Superior temporal gyrus (tissue), 1 donor: Measurements from ENCODE around the gene PLPPR5.
"Not testable (repeated sequence)": the region's sequence is repeated elsewhere in the genome, so short reads cannot be mapped to it uniquely, and the experiment has no call there.

Experiments used
- DNase-seq: peaks from one replicate; pipeline ENCODE4 v3.0.0-alpha.2; 2016; ENCODE audit errors: extremely low spot score

Gene PLPPR5, protein sequence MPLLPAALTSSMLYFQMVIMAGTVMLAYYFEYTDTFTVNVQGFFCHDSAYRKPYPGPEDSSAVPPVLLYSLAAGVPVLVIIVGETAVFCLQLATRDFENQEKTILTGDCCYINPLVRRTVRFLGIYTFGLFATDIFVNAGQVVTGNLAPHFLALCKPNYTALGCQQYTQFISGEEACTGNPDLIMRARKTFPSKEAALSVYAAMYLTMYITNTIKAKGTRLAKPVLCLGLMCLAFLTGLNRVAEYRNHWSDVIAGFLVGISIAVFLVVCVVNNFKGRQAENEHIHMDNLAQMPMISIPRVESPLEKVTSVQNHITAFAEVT

DNA sequence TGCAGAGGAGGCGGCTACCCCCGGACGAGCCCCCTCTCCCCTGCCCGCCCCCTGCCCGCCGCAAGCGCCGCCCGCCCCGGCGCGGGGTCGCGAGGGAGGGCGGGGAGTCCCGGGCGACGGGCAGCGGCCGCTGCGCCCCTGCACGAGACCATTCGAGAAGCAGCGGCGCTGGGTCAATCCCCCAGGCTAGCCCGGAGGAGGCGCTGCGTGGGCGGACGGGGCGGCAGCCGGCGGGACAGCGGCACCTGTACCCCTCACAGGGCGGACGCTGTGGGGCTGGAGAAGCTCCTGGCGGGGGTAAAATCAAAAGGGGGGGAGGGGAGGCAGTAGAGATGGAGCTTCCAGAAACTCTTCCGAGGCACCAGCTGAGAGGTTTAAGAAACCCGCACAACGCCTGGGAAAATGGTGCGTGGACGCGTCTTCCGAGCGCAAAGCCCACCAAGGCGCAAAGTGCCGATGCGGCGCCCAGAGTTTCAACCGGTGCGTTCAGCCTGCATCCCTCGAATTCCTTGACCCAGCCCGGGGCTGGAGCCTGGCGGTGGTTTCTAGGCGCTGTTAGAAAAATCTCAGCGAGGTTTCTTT, at the start of gene PLPPR5:
PLPPR5 (minus strand) TSS at position 1 of the 582 bp plus-strand sequence. CDS start 190 bp downstream, outside the sequence.
- DNase-seq: no peak

DNA sequence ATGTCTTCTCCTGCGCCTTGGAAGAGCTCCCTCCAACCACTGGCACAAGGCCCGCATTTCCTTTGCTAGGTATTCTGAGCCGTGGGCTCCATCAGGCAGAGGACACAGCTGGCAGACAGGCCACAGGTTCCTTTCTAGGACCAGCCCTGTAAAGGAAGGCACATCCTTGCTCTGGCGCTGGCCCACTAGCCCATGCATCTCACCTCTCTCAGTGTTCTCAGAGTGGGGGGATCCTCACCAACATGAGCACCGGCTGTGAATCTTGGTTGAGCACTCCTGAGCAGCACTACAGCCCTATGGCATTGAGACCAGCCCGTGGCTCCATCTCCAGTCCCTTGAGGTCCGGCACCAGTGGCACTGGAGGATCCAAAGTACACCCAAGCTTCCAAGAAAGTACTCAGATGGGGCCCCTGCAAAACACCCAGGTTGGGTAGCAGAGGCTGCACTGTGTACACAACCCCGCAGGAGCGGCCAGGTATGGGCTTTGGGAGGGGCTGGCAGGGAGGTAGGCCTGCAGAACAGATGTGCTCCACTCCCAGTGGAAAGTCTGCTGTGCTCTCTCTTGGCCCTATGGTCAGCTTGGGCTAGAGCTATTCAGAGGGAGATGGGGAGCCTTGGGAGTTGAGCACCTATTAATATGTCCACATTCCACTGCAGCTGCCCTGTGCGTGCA, 47.1 kb upstream of the PLPPR5 start:
- DNase-seq: no peak

DNA sequence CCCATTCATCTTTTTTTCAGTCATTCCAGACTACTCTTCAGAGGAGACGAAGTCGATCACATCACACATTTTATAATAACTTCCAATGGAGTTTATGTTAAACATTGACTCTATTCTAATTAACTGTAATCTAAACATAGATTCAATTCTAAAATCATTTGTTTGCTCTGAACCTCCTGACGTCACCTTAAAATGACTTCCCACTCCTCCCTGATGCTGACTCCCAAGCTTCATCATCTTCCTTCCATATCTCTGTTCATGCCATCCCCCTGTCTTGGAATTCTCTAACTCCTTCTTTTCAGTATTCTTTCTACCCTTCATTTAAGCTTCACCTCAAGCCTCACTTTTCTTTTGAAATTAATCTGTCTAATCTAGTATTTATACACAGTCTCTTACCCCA, 45.1 kb upstream of the PLPPR5 start:
- DNase-seq: no peak

DNA sequence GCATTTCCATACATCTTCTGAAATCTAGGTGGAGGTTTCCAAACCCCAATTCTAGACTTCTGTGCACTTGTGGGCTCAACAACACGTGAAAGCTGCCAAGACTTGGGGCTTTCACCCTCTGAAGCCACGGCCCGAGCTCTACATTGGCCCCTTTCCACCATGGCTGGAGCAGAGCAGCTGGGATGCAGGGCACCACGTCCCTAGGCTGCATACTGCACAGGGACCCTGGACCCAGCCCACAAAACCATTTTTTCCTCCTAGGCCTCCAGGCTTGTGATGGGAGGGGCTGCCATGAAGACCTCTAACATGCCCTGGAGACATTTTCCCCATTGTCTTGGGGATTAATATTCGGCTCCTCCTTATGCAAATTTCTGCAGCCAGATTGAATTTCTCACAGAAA, 32.1 kb upstream of the PLPPR5 start:
- DNase-seq: not testable (repeated sequence)

DNA sequence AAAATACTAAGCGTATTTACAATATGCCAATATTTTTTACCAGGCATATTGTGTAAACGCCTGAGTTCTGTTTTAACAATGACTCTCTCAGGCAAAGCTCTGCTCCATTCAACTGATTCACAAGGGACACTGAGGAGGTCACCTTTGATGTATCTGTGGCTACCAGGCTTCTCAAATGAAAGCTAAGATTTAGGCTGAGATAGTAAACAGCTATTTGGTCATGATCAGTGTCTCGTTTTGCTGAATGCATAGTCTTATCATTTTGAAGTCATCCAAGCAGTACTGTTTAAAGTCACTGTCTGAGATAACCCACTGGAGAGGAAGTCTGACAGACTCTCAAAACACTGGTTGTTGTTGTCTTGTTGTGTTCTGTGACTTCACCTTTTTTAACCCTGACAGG, 13.7 kb upstream of the PLPPR5 start:
- DNase-seq: no peak

DNA sequence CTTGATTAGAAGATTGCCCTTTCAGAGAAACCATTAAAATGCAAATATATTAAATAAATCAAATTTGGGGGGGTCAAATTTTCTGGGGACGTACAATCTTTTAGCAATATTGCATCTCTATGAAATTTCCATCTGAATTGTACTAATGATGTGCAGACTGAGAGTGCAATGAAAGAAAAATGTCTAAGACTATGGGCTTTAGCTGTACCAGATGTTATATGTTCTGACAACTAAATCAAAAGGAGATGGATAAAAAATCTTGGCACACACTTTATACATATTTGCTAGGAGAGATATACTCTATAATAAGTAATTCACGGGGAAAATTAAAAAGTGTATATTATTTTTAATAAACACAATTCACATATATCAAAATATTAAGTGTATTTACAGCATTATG, 13.0 kb upstream of the PLPPR5 start:
- no peak for DNase-seq

DNA sequence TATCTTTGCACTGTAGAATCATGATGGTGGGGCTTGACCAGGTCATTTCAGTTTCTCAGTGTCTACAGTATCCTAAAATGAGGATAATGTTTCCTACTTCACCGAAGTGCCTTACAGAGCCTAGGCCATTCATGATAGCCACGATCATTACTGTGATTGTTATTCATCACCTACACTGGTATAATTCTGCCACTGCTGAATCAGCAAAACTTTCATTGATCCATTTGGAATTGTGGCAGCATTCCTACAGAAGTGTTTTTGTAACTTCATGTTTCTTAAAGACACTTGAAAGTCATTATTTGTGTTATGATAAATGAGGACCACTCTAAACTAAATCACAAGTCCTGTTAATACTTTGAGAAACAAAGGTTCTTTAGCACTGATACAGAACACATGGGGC, 6.0 kb upstream of the PLPPR5 start:
- DNase-seq: no peak

DNA sequence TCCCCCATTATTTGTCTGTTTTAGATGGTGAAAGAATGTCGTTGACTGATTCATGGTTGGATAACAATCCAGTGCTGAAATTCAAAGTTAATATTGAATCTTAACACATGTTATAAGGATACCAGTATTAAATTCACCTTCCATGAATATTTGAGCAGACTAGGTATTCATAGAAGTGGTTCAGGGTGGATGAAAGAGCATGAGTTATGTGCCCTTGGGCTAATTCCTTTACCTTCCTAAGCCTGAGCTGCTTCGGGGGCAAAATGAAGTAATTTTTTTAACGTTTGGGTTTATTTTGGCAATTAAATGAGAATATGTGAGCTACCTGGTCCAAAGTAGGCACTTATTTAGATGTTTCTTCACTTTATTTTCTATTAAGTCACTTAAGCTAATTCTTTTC, 2.7 kb upstream of the PLPPR5 start:
- DNase-seq: no peak

DNA sequence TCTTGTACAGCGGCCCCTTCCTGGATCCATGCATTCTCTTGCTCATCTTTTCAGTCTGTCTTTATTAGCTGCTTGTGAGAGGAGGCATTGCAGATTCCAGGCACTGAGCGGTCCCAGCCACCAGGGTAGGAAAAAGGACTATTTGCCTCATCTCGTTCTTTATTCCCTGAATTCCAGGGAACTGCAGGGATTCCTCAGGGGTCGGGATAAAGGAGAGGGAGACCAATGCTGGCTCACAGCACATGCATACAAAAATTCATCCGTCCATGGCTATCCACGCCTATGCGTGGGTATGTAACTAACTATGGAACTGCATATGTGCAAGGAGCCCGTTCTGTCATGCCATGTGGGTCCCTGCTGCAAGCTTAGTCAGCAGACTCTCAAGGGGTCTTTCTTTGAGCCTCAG, 879 bp upstream of the PLPPR5 start:
- DNase-seq: peak; percentile 60

DNA sequence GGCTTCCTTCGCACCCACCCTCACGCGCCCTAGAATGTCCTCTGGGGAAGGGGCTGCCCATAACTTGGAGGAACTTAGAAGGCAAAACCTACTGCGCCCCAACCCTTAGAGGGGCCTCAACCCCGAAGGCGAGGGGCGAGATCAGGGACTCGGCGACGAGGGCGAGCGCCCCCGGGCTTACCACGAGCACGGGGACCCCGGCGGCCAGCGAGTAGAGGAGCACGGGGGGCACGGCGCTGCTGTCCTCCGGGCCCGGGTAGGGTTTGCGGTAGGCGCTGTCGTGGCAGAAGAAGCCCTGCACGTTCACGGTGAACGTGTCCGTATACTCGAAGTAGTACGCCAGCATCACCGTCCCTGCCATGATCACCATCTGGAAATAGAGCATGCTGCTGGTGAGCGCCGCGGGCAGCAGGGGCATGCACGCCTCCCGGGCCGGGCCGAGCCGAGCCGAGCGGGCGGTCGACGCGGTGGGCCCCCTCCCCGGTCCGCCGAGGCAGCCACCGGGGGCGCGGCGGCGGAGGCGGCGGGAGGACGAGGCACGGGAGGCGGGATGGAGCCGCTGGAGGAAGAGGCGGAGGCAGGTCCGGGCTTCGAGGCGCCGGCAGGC, 304 bp downstream of the PLPPR5 start:
- no peak for DNase-seq

DNA sequence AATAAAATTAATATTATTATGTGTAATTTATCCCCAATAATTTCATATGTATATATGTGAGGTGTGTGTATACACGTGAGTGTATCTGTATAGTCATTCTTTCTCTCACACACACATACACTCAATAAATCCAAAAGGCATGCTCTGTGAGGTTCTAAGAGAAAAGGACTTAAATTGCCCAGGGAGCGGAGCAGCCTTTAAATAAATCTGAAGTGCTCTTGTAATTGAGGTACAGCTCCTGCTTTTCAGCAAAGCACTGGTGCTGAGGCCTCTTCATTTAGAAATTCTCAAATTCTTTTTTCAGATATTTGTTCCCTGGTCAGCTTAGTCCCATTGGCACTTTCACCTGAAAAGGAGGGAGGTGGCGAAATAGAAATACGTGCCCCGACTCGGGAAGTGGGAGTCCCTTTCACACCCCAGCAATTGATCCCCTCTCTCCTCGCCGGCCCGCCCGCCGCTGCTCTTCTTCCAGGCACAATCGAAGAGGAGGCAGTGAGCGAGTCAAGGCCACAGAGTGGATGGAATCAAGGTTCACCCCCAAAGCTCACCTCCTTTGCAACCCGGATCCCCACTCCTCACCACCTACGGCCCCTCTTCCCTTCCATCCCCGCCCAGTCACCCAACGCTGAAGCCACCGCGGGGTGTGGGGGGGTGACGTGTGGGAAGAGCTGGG, 944 bp downstream of the PLPPR5 start:
- peak; percentile 57 for DNase-seq

DNA sequence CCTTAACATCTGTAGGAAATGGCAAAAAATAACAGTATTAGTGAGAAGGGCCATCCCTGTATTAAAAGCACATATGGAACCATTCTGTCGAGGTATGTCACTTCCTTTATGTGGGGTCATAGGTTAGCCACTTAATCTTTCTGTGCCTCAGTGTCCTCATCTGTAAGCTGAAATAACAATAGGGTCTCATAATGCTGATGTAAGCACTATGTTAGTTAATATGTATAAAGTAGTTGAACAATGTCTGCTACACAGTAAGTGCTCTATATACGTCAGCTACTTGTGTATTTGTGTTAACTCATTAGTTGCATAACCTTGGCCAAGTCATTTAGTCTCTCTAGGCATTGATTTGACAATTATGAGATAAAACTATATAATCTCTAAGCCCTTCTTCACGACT, 11.8 kb downstream of the PLPPR5 start:
- DNase-seq: no peak

DNA sequence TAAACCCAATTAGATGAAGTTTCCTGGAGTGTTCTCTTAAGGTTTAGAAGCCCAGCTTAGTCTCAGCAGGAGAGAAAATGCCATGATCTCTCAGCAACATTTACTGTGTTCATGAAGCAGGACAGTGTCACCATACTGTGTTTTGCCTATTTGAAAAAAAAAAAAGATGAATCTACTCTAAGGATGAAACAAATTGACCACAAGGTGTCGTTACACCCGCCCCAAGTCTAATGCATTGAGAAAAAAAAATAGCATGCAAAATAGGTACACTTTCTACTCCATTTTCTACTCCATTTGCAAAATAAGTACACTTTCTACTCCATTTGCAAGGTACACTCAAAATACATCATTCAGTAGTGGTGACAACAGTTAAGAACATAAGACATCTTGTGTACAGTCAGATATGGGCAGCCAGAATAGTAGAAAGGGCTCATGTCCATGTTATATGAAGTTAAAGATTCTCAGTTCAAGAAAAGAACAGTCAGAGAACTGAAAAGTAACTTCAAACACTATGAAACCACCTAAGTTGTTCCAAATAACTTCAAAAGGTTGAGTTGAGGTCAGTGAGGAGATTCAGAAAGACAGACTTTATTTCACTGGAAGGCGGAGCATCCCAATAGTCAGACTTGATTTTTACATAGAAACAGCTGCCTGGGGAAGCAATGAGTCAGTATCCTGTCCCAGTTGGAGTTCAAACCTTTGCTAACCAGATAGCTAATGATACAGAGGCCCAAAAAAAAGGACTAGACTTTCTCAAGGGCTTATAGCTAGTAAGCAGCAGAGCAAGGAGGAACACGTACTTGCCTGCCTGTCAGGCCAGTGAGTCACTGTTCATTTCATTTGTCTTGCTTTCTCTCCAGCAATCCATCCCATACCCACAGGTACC, 13.3 kb downstream of the PLPPR5 start:
- DNase-seq: no peak

DNA sequence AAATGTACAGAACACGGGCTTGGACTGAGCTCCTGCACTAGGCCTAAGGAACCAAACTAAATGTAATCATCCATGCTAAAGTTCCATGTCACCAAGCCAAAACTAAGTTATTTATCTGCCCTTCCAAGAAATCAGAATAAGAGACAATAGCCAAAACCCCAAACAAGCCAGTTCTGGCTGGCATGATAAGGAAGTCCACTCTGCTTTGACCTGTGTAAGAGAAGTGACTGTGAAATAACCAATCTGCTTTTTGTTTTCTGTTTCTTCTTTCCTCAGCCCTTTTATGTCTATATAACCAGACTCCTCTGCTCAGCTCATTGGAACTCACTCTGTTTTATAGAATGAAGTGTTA, 15.1 kb downstream of the PLPPR5 start:
- DNase-seq: no peak

DNA sequence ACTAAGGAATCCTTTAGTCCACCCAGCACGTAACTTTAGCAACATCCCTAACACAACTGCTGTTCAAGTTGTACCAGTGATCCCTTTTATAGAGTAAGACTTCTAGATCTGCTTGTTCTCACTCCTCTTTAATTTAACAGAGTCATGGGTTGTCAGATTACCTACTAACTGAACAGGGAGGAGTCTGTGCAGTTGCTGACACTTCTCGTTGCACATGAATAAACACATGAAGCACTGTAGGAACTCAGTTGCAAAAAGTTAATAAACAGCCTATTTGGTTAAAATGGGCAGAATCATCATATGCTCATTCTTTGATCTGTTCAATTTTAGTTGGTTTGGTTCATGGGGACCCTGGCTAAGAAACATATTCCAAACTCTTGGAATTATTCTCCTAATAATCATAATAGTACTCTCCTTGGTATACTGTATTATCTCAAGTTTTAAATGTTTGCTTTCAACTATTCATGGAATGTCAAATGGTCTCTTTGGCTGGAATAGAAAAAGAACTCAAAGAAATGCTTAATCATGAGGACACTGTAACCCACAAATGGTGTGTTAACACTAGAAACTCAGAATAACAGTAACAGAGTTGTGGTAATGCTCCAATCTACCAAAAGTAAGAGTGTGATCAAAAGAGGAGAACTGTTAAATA, 15.6 kb downstream of the PLPPR5 start:
- no peak for DNase-seq

DNA sequence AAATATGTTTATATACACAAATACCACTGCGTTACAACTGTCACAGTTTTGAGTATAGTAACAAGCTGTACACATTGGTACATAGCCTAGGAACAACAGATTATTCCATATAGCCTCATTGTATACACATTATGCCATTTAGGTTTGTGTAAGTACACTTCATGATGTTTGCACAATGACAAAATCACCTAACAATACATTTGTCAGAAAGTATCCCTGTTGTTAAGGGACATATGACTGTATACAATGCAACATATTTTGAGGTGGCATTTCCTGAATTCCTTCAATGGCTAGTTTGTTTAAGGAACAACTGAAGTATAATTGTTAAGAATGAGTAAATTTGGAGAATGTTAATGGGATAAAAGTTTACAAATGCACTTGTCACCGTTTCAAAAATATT, 19.0 kb downstream of the PLPPR5 start:
- DNase-seq: no peak

DNA sequence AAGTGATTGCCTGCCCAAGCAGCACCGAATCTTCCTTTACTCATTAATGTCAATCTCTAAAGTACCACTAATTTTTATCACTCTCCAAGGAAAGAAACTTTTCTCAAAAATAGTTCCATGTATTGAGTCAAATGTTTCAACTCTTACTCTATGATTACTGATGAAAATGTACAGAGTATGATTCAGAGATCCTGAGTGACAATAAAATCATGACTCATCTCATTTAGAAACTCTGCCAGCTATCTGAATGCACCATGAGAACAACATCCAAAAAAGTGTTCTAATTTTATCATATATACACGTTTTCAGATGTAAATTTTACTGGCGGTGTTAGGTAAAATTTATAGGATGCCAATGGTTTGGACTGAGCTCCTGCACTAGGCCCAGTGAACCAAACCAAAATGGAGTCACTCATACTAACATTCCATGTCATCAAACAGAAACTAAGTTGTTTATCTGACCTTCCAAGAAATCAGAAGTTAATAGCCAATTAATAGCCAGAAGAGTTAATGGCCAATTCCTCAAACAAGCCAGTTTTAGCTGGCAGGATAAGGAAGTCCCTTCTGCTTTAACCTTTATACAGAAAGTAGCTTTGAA, 22.6 kb downstream of the PLPPR5 start:
- peak; percentile 55 for DNase-seq

DNA sequence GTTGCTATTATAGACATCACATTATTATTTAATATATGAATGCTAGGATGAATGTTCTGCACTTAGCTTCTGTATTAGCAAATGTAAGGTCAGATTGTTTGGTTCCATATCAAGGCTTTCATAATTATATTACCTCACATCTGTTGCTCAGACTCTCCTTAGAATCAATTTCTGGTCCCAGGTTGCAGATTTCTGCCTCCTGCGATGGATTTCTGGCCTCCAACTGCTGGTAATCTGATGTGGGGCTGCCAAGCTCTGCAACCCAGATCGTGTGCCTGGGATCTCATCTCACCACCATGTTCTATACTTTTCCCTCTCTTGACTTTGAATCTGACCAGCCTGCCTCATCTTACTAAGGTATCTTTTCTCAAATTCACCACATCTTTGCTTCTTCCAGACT, 25.2 kb downstream of the PLPPR5 start:
- DNase-seq: no peak

DNA sequence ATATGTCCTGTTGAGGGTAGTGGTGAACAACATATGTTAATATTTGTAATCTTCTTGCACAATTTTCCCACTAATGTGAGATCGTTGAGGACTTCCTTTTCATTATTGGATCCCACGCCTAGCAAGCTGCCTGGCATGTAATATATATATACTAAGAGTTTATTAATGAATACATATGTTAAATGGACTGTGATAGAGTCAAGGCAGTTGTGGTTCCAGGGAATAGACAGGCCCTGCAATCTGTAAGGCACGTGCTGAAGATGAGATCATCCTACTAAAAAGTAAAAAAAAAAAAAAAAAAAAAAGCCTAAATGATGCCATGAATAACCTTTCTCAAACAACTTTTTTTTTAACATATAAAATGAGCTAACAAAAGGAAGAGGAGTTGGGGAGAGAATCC, 28.9 kb downstream of the PLPPR5 start:
- DNase-seq: no peak

DNA sequence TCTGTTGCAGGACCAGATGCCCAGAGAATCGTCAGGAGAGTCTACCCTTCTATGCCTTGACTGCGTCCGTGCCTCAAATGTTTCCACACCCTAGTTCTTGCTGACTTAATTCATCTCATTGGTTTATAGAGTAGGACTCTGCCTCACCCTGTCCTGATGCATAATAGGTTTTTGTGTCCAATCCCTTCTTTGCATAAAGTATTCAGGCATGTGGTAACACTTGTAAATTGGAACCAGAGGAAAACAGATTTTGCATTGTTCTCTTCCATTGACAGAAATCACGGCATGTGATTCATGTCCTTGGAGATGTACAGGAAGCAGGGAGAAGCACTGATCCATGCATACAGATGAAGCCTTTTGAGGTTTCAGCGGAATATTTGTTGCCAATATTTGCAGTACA, 29.5 kb downstream of the PLPPR5 start:
- DNase-seq: peak; percentile 76
